HUDEP-2 (cell line): Measurements from ENCODE around the gene PPIF.
A peak's percentile ranks its signal among the peaks of the same experiment; 100 is the strongest.

Source experiments
- DNase-seq, 76 experiments: peaks; one replicate each; lab custom pipeline; 2025; ENCODE audit not compliant: unreplicated experiment in 76 of 76; lab: John Stamatoyannopoulos, UW

PPIF gene

DNA sequence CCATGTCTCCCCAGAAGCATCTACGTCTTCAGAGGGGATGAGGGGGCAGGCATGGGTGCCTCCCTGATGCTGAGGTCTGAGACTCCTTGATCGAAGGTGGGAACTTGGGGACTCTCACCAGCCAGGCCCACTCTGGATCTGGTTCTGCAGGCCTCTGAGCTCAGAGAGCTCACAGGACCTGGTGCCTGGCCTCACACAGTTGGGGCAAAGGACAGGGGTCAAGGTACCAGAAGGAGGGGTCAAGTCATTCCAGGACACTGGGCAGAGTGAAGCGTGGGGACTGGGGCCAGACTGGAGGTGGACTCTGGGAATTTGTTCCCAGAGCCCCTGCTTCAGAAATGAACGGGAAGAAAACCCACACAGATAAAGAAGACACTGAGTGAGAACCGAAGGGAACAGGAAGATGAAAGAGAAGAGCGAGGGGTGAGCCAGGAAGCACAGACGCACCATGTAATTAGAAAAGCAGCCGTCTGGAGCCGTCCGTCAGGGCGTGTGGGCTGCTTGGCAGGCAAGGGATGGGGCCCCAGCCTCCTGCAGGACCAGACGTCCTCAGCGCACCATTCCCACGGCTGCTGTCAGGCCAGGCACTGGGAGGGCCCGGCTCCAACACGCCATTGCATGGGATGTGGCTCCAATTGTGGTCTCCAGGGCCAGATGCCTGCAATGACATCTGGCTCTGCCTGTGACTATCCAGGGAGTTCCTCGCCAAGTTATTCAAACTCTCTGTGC is 50.5 kb downstream of the PPIF start:
- DNase-seq: no peak

- no peak for DNase-seq
These were observed 51.4 kb downstream of the PPIF start for GRCh38 chr10:79398642-79399041.

DNA sequence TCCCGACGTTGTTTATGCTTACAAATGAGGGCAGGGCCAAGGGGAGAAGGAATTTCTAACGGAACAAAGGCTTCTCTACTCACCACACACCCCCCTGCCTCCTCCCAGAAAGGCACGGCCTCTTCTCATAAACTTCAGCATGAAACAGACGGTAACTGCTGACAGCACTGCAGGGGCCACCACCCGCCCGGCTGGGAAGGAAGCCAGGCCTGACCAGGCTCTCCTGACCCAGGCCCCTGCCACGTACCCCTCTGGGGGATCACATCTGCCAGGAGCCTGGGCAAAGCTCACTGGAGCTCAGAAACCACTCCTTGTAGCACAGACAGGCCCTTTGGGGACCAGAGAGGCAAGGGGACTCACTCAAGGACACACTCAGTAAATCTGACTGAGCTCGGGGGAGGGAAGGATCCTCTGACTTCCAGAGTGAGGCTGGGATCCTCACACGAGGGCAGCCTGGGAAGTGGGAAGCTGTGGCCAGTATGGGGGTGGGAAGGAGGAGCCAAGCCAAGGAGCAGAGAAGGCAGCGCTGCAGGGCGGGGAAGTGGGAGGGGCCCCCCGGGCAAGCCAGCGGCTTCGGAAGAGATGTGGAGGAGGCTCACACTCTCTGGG is 52.1 kb downstream of the PPIF start:
- peak in 33 of 76 experiments; percentile 5 to 43 (median 19) for DNase-seq

- peak in 37 of 76 experiments; percentile 2 to 51 (median 29) for DNase-seq
These were observed 53.1 kb downstream of the PPIF start for GRCh38 chr10:79400146-79401004.

- DNase-seq: no peak
These were observed 54.0 kb downstream of the PPIF start for GRCh38 chr10:79401015-79401921.

- DNase-seq: no peak
These were observed 55.3 kb downstream of the PPIF start for GRCh38 chr10:79402625-79402946.

DNA sequence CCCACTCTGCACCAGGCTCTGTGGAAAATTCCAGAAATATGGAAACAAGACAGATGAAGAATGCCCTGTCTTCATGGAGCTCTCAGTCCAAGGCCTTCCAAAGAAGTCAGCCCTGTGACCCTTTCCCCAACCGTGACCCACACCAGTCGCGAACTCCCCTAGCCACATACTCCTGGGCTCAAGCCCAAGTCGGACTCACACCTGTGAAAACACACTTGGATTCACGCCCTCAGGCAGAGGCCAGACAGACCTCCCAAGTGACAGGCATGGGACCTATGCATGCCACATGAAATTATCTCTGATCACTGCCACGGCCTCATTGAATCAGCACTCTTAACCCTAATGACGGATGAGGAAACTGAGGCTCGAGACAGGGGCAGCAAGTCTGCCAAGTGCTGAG is 55.7 kb downstream of the PPIF start:
- no peak for DNase-seq

GRCh38 chr10:79403441-79404230 is 56.4 kb downstream of the PPIF start:
- no peak for DNase-seq

DNA sequence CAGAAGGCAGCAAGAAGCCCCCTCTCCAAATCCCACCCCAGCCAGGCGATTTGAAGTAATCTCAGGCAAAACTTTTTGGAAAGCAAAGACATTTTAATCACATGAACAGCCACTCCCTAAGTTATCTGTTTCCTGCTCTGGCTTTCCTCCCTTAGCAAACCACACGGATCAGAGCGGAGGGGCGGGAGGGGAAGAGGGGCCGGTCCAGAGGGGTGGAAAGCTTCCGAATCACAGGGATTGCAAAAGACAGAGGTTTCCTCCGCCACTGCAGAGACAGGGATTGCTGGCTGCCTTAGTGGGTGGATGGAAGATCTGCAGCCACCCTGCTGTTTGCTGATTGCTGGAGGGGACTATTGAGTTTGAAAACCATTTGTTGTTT is 57.0 kb downstream of the PPIF start:
- no peak for DNase-seq

GRCh38 chr10:79404690-79405131 is 57.4 kb downstream of the PPIF start:
- DNase-seq: no peak
